ENCODE measurements around the gene ME2. TPM values are rescaled to one million over a fixed set of nuclear protein-coding genes. Genes with fewer than 3 reads are reported as not detected.

The ME2 gene
- total RNA-seq, 1 experiment from 2014 or later: 15.7 TPM

DNA sequence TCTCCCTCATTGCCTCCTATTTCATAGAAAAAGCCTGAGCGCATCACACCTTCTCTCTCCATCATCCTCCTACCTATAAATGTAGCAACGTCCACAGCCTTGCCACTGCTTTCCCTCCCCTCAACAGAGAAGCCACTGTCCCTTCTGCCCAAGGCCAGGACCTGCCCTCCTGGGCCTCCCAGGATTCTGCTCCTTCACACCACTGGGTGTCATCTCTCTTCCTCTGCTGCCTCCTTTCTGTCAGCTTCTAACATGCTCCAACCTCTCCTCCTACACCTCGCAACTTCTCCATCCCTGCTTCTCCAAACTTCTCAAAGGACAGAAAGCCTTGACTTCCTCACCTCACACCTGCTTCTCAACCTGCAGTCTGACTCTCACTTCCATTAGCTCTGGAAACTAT, 21.2 kb upstream of the ME2 start:
- no peaks in the 10 kb centered on the region for H3K27me3 ChIP-seq (replicated peaks; ENCODE audit: control insufficient read depth, insufficient read depth, low read length)
- POLR2A ChIA-PET: no interaction called here
- CTCF ChIA-PET: no interaction called here
- no peaks in the 10 kb centered on the region for H3K9me3 ChIP-seq
- H3K36me3 Mint-ChIP-seq (ENCODE audit: insufficient read depth, unreplicated experiment): no peaks in the 10 kb centered on the region
- DNase-seq: no peak
- H3K4me3 Mint-ChIP-seq (ENCODE audit: unreplicated experiment): no peak overlapping the region
- no peak for TF ChIP-seq CTCF (IDR thresholded peaks at IDR 0.05; ENCODE audit: insufficient read depth in 1 of 2, low read depth in 1 of 2, low read length in 1 of 2, severe bottlenecking in 1 of 2, unreplicated experiment in 1 of 2)
- no peaks in the 10 kb centered on the region for H3K36me3 ChIP-seq (ENCODE audit: control insufficient read depth, insufficient read depth, low read length)
- peaks cover 9% of the 10 kb centered on the region for H3K4me1 Mint-ChIP-seq (ENCODE audit: low read depth, unreplicated experiment)
- no peak overlapping the region for H3K4me3 ChIP-seq (ENCODE audit: low read depth, low read length)
- H3K9me3 Mint-ChIP-seq (ENCODE audit: unreplicated experiment): peaks cover 4% of the 10 kb centered on the region
- peaks cover 2% of the 10 kb centered on the region for H3K27me3 Mint-ChIP-seq (ENCODE audit: insufficient read depth, unreplicated experiment)
- peaks cover 7% of the 10 kb centered on the region; the same call in 1 of the 2 replicates for H3K4me1 ChIP-seq
- BruUV-seq (replicated peaks): no TSS peak
- intact Hi-C loops (cut with micrococcal nuclease; ENCODE audit: unreplicated experiment): no loop called here
- no peak overlapping the region for H3K27ac Mint-ChIP-seq (ENCODE audit: unreplicated experiment)

- no peaks in the 10 kb centered on the region for H3K27me3 ChIP-seq (replicated peaks; ENCODE audit: control insufficient read depth, insufficient read depth, low read length)
- Mint-ChIP-seq H3K4me3 (ENCODE audit: unreplicated experiment) (no peak overlapping the region), H3K36me3 (ENCODE audit: insufficient read depth, unreplicated experiment) (no peaks in the 10 kb centered on the region), H3K27ac (ENCODE audit: unreplicated experiment) (no peak overlapping the region), H3K4me1 (ENCODE audit: low read depth, unreplicated experiment) (no peaks in the 10 kb centered on the region), H3K27me3 (ENCODE audit: insufficient read depth, unreplicated experiment) (peaks cover 2% of the 10 kb centered on the region), H3K9me3 (ENCODE audit: unreplicated experiment) (no peaks in the 10 kb centered on the region)
- H3K9me3 ChIP-seq: no peaks in the 10 kb centered on the region
- no TSS peak for BruUV-seq (replicated peaks)
- H3K4me3 ChIP-seq (ENCODE audit: low read depth, low read length): no peak overlapping the region
- ChIA-PET CTCF (no interaction called here), POLR2A (no interaction called here)
- no peak for DNase-seq
- TF ChIP-seq CTCF (IDR thresholded peaks at IDR 0.05; ENCODE audit: insufficient read depth in 1 of 2, low read depth in 1 of 2, low read length in 1 of 2, severe bottlenecking in 1 of 2, unreplicated experiment in 1 of 2): no peak
- H3K36me3 ChIP-seq (ENCODE audit: control insufficient read depth, insufficient read depth, low read length): no peaks in the 10 kb centered on the region
- no peaks in the 10 kb centered on the region for H3K4me1 ChIP-seq
- intact Hi-C loops (cut with micrococcal nuclease; ENCODE audit: unreplicated experiment): no loop called here
Observed at GRCh38 chr18:50859793-50860555, 18.9 kb upstream of the ME2 start.

GRCh38 chr18:50861617-50862016, 17.3 kb upstream of the ME2 start:
- H3K36me3 ChIP-seq (ENCODE audit: control insufficient read depth, insufficient read depth, low read length): no peaks in the 10 kb centered on the region
- no peaks in the 10 kb centered on the region for H3K4me1 ChIP-seq
- no peaks in the 10 kb centered on the region for H3K9me3 Mint-ChIP-seq (ENCODE audit: unreplicated experiment)
- DNase-seq: no peak
- no peaks in the 10 kb centered on the region for H3K4me1 Mint-ChIP-seq (ENCODE audit: low read depth, unreplicated experiment)
- no peaks in the 10 kb centered on the region for H3K27me3 ChIP-seq (replicated peaks; ENCODE audit: control insufficient read depth, insufficient read depth, low read length)
- peaks cover 2% of the 10 kb centered on the region for H3K27me3 Mint-ChIP-seq (ENCODE audit: insufficient read depth, unreplicated experiment)
- no peak overlapping the region for H3K4me3 ChIP-seq (ENCODE audit: low read depth, low read length)
- intact Hi-C loops (cut with micrococcal nuclease; ENCODE audit: unreplicated experiment): no loop called here
- no peaks in the 10 kb centered on the region for H3K9me3 ChIP-seq
- no peak for TF ChIP-seq CTCF (IDR thresholded peaks at IDR 0.05; ENCODE audit: insufficient read depth in 1 of 2, low read depth in 1 of 2, low read length in 1 of 2, severe bottlenecking in 1 of 2, unreplicated experiment in 1 of 2)
- no peak overlapping the region for H3K27ac Mint-ChIP-seq (ENCODE audit: unreplicated experiment)
- CTCF ChIA-PET: no interaction called here
- H3K36me3 Mint-ChIP-seq (ENCODE audit: insufficient read depth, unreplicated experiment): no peaks in the 10 kb centered on the region
- BruUV-seq (replicated peaks): no TSS peak
- no peak overlapping the region for H3K4me3 Mint-ChIP-seq (ENCODE audit: unreplicated experiment)
- POLR2A ChIA-PET: no interaction called here

Measured in Caco-2 (cell line).